GM19025 (cell line): ENCODE results near the gene AOPEP.

Experiments used
- ATAC-seq: cut with Tn5 transposase; IDR thresholded peaks from one replicate; pipeline ENCODE4 v1.9.1; 2021; ENCODE audit warnings: mild to moderate bottlenecking, low read depth, moderate library complexity; ENCODE audit not compliant: unreplicated experiment

Gene AOPEP

GRCh38 chr9:95099321-95100070, 373.0 kb downstream of the AOPEP start:
- no peak for ATAC-seq

GRCh38 chr9:95100071-95100627, 373.6 kb downstream of the AOPEP start:
- no peak for ATAC-seq

- no peak for ATAC-seq
Measured at GRCh38 chr9:95101326-95101725, 374.8 kb downstream of the AOPEP start.

- ATAC-seq, result no peak
Measured at GRCh38 chr9:95102001-95102433, 375.5 kb downstream of the AOPEP start.

- no peak for ATAC-seq
Measured at GRCh38 chr9:95102572-95102971, 376.1 kb downstream of the AOPEP start.

- ATAC-seq, result no peak
Measured at GRCh38 chr9:95103281-95103771, 376.8 kb downstream of the AOPEP start.

- no peak for ATAC-seq
Measured at GRCh38 chr9:95103871-95104580, 377.5 kb downstream of the AOPEP start.

GRCh38 chr9:95104581-95104960, 378.1 kb downstream of the AOPEP start:
- ATAC-seq, result no peak

GRCh38 chr9:95104980-95105379, 378.5 kb downstream of the AOPEP start:
- no peak for ATAC-seq

- ATAC-seq, result no peak
Measured at GRCh38 chr9:95105519-95106287, 379.2 kb downstream of the AOPEP start.

GRCh38 chr9:95107001-95107749, 380.7 kb downstream of the AOPEP start:
- no peak for ATAC-seq

GRCh38 chr9:95107976-95108375, 381.5 kb downstream of the AOPEP start:
- ATAC-seq, result no peak

- ATAC-seq, result no peak
Measured at GRCh38 chr9:95108777-95109176, 382.3 kb downstream of the AOPEP start.

GRCh38 chr9:95109456-95109855, 383.0 kb downstream of the AOPEP start:
- ATAC-seq, result no peak

- ATAC-seq, result no peak
Measured at GRCh38 chr9:95110921-95111525, 384.5 kb downstream of the AOPEP start.

- no peak for ATAC-seq
Measured at GRCh38 chr9:95111716-95112115, 385.2 kb downstream of the AOPEP start.

GRCh38 chr9:95112436-95113280, 386.2 kb downstream of the AOPEP start:
- ATAC-seq, result no peak

- ATAC-seq, result no peak
Measured at GRCh38 chr9:95115104-95115503, 388.6 kb downstream of the AOPEP start.
